ENCODE measurements around the gene ITGB4.

GRCh38 chr17:75767881-75768280 lies 46.6 kb downstream of the ITGB4 start:
- no peak for TF ChIP-seq EGR1 (IDR thresholded peaks at IDR 0.05)
- no peak for TF ChIP-seq MAX (IDR thresholded peaks at IDR 0.05)
- TF ChIP-seq USF1 (IDR thresholded peaks at IDR 0.05) = no peak
- no peak for TF ChIP-seq ZBTB7A (IDR thresholded peaks at IDR 0.05; ENCODE audit: low read depth)
- TF ChIP-seq TEAD4 (IDR thresholded peaks at IDR 0.05) = no peak
- no peak for TF ChIP-seq RAD21 (IDR thresholded peaks at IDR 0.05; ENCODE audit: low read depth)
- TF ChIP-seq CEBPB (IDR thresholded peaks at IDR 0.05) = no peak
- TF ChIP-seq TAF1 (IDR thresholded peaks at IDR 0.05; ENCODE audit: low read depth) = no peak
- TF ChIP-seq REST (IDR thresholded peaks at IDR 0.05; ENCODE audit: low read depth) = no peak
- no peak for TF ChIP-seq EP300 (IDR thresholded peaks at IDR 0.05; ENCODE audit: borderline replicate concordance)

Measured in Ishikawa (cell line).